ENCODE results near the gene WDR86.
A peak's percentile ranks its signal among the peaks of the same experiment; 100 is the strongest.

WDR86 gene

GRCh38 chr7:151345576-151346469 lies 64.0 kb downstream of the WDR86 start:
- no peak for DNase-seq

- no peak for DNase-seq
Observed at GRCh38 chr7:151343516-151343915, 66.3 kb downstream of the WDR86 start.

- no peak for DNase-seq
Observed at GRCh38 chr7:151342811-151343210, 67.0 kb downstream of the WDR86 start.

GRCh38 chr7:151342102-151342646 lies 67.7 kb downstream of the WDR86 start:
- no peak for DNase-seq

GRCh38 chr7:151341357-151342101 lies 68.3 kb downstream of the WDR86 start, which contains the start of gene NUB1:
NUB1 (plus strand) TSS chr7:151341812; CDS start chr7:151345350, 3,538 bp downstream.
- peak; percentile 81 to 88 for DNase-seq

- DNase-seq: no peak
Observed at GRCh38 chr7:151340794-151341356, 69.0 kb downstream of the WDR86 start.

- DNase-seq: no peak
Observed at GRCh38 chr7:151339651-151340382, 70.0 kb downstream of the WDR86 start.

- DNase-seq: no peak
Observed at GRCh38 chr7:151338809-151339208, 71.0 kb downstream of the WDR86 start.

- no peak for DNase-seq
Observed at GRCh38 chr7:151337346-151337745, 72.5 kb downstream of the WDR86 start.

GRCh38 chr7:151336027-151336708 lies 73.7 kb downstream of the WDR86 start:
- DNase-seq: no peak

GRCh38 chr7:151334628-151335027 lies 75.2 kb downstream of the WDR86 start:
- no peak for DNase-seq

Data from NCI-H187 (cell line).